ENCODE data around the gene PRKAR1A.

Gene PRKAR1A

GRCh38 chr17:68539548-68540467 lies 27.6 kb downstream of the PRKAR1A start:
- H3K27me3 ChIP-seq (ENCODE audit: control insufficient read depth in 5 of 5, insufficient read depth in 4 of 5, low read length in 5 of 5): peaks cover 0 to 4% (median 0%) of the 10 kb centered on the region in 5 donors
- H3K4me1 ChIP-seq (ENCODE audit: control insufficient read depth in 5 of 5, insufficient read depth in 5 of 5, low read length in 5 of 5): peaks cover 0 to 11% (median 7%) of the 10 kb centered on the region in 5 donors
- H3K4me3 ChIP-seq (ENCODE audit: low read depth in 1 of 5, low read length in 5 of 5): no peak overlapping the region
- H3K36me3 ChIP-seq (ENCODE audit: control insufficient read depth in 5 of 5, insufficient read depth in 5 of 5, low read length in 5 of 5): peaks cover 22 to 91% (median 63%) of the 10 kb centered on the region in 5 donors
- H3K9me3 ChIP-seq (ENCODE audit: control insufficient read depth in 5 of 5, low read length in 5 of 5): no peaks in the 10 kb centered on the region
- H3K27ac ChIP-seq (ENCODE audit: low read depth, low read length): no peak overlapping the region
- H3K9ac ChIP-seq (ENCODE audit: low read length in 5 of 5): no peak overlapping the region

GRCh38 chr17:68540981-68541380 lies 28.8 kb downstream of the PRKAR1A start:
- Histone ChIP-seq H3K27ac (ENCODE audit: low read depth, low read length) (no peak overlapping the region), H3K4me3 (ENCODE audit: low read depth in 1 of 5, low read length in 5 of 5) (no peak overlapping the region), H3K4me1 (ENCODE audit: control insufficient read depth in 5 of 5, insufficient read depth in 5 of 5, low read length in 5 of 5) (peaks cover 0 to 11% (median 7%) of the 10 kb centered on the region in 5 donors), H3K9me3 (ENCODE audit: control insufficient read depth in 5 of 5, low read length in 5 of 5) (no peaks in the 10 kb centered on the region), H3K9ac (ENCODE audit: low read length in 5 of 5) (no peak overlapping the region), H3K27me3 (ENCODE audit: control insufficient read depth in 5 of 5, insufficient read depth in 4 of 5, low read length in 5 of 5) (peaks cover 0 to 4% (median 0%) of the 10 kb centered on the region in 5 donors), H3K36me3 (ENCODE audit: control insufficient read depth in 5 of 5, insufficient read depth in 5 of 5, low read length in 5 of 5) (peaks cover 16 to 79% (median 58%) of the 10 kb centered on the region in 5 donors)

- Histone ChIP-seq H3K36me3 (ENCODE audit: control insufficient read depth in 5 of 5, insufficient read depth in 5 of 5, low read length in 5 of 5) (peaks cover 16 to 71% (median 50%) of the 10 kb centered on the region in 5 donors), H3K27ac (ENCODE audit: low read depth, low read length) (no peak overlapping the region)
Observed at GRCh38 chr17:68541816-68542215, 29.6 kb downstream of the PRKAR1A start.

GRCh38 chr17:68542698-68543463 lies 30.7 kb downstream of the PRKAR1A start:
- Histone ChIP-seq H3K27ac (ENCODE audit: low read depth, low read length) (no peak overlapping the region), H3K9ac (ENCODE audit: low read length in 5 of 5) (no peak overlapping the region), H3K27me3 (ENCODE audit: control insufficient read depth in 5 of 5, insufficient read depth in 4 of 5, low read length in 5 of 5) (peaks cover 0 to 4% (median 0%) of the 10 kb centered on the region in 5 donors), H3K4me1 (ENCODE audit: control insufficient read depth in 5 of 5, insufficient read depth in 5 of 5, low read length in 5 of 5) (peaks cover 0 to 5% (median 0%) of the 10 kb centered on the region in 5 donors), H3K36me3 (ENCODE audit: control insufficient read depth in 5 of 5, insufficient read depth in 5 of 5, low read length in 5 of 5) (peaks cover 13 to 60% (median 40%) of the 10 kb centered on the region in 5 donors), H3K9me3 (ENCODE audit: control insufficient read depth in 5 of 5, low read length in 5 of 5) (peaks cover 0 to 3% (median 0%) of the 10 kb centered on the region in 5 donors), H3K4me3 (ENCODE audit: low read depth in 1 of 5, low read length in 5 of 5) (no peak overlapping the region)

More at GRCh38 chr17:68541816-68542215, 29.6 kb downstream of the PRKAR1A start:
- H3K9ac ChIP-seq (ENCODE audit: low read length in 5 of 5): peak overlapping the region in 1 of 5 donors; percentile 39
- H3K27me3 ChIP-seq (ENCODE audit: control insufficient read depth in 5 of 5, insufficient read depth in 4 of 5, low read length in 5 of 5): peaks cover 0 to 4% (median 0%) of the 10 kb centered on the region in 5 donors
- H3K4me1 ChIP-seq (ENCODE audit: control insufficient read depth in 5 of 5, insufficient read depth in 5 of 5, low read length in 5 of 5): peaks cover 0 to 11% (median 7%) of the 10 kb centered on the region in 5 donors
- no peaks in the 10 kb centered on the region for H3K9me3 ChIP-seq (ENCODE audit: control insufficient read depth in 5 of 5, low read length in 5 of 5)
- no peak overlapping the region for H3K4me3 ChIP-seq (ENCODE audit: low read depth in 1 of 5, low read length in 5 of 5)

- Histone ChIP-seq H3K9ac (ENCODE audit: low read length in 5 of 5) (no peak overlapping the region), H3K27me3 (ENCODE audit: control insufficient read depth in 5 of 5, insufficient read depth in 4 of 5, low read length in 5 of 5) (peaks cover 0 to 4% (median 0%) of the 10 kb centered on the region in 5 donors), H3K27ac (ENCODE audit: low read depth, low read length) (no peak overlapping the region), H3K4me1 (ENCODE audit: control insufficient read depth in 5 of 5, insufficient read depth in 5 of 5, low read length in 5 of 5) (peaks cover 0 to 5% (median 0%) of the 10 kb centered on the region in 5 donors), H3K4me3 (ENCODE audit: low read depth in 1 of 5, low read length in 5 of 5) (no peak overlapping the region), H3K36me3 (ENCODE audit: control insufficient read depth in 5 of 5, insufficient read depth in 5 of 5, low read length in 5 of 5) (peaks cover 0 to 46% (median 31%) of the 10 kb centered on the region in 5 donors), H3K9me3 (ENCODE audit: control insufficient read depth in 5 of 5, low read length in 5 of 5) (peaks cover 0 to 3% (median 0%) of the 10 kb centered on the region in 5 donors)
Observed at GRCh38 chr17:68544111-68544915, 32.1 kb downstream of the PRKAR1A start.

GRCh38 chr17:68556551-68556950 lies 44.3 kb downstream of the PRKAR1A start:
- Histone ChIP-seq H3K27ac (ENCODE audit: low read depth, low read length) (no peak overlapping the region), H3K4me3 (ENCODE audit: low read depth in 1 of 5, low read length in 5 of 5) (no peak overlapping the region), H3K4me1 (ENCODE audit: control insufficient read depth in 5 of 5, insufficient read depth in 5 of 5, low read length in 5 of 5) (no peaks in the 10 kb centered on the region), H3K9me3 (ENCODE audit: control insufficient read depth in 5 of 5, low read length in 5 of 5) (no peaks in the 10 kb centered on the region), H3K36me3 (ENCODE audit: control insufficient read depth in 5 of 5, insufficient read depth in 5 of 5, low read length in 5 of 5) (peaks cover 0 to 14% (median 5%) of the 10 kb centered on the region in 5 donors), H3K27me3 (ENCODE audit: control insufficient read depth in 5 of 5, insufficient read depth in 4 of 5, low read length in 5 of 5) (no peaks in the 10 kb centered on the region), H3K9ac (ENCODE audit: low read length in 5 of 5) (no peak overlapping the region)

- peaks cover 0 to 6% (median 0%) of the 10 kb centered on the region in 5 donors for H3K4me1 ChIP-seq (ENCODE audit: control insufficient read depth in 5 of 5, insufficient read depth in 5 of 5, low read length in 5 of 5)
- no peak overlapping the region for H3K9ac ChIP-seq (ENCODE audit: low read length in 5 of 5)
- H3K4me3 ChIP-seq (ENCODE audit: low read depth in 1 of 5, low read length in 5 of 5): no peak overlapping the region
- no peak overlapping the region for H3K27ac ChIP-seq (ENCODE audit: low read depth, low read length)
- no peaks in the 10 kb centered on the region for H3K9me3 ChIP-seq (ENCODE audit: control insufficient read depth in 5 of 5, low read length in 5 of 5)
- no peaks in the 10 kb centered on the region for H3K27me3 ChIP-seq (ENCODE audit: control insufficient read depth in 5 of 5, insufficient read depth in 4 of 5, low read length in 5 of 5)
- peaks cover 0 to 13% (median 5%) of the 10 kb centered on the region in 5 donors for H3K36me3 ChIP-seq (ENCODE audit: control insufficient read depth in 5 of 5, insufficient read depth in 5 of 5, low read length in 5 of 5)
Observed at GRCh38 chr17:68559316-68559715, 47.1 kb downstream of the PRKAR1A start.

GRCh38 chr17:68560966-68561720 lies 48.9 kb downstream of the PRKAR1A start:
- H3K36me3 ChIP-seq (ENCODE audit: control insufficient read depth in 5 of 5, insufficient read depth in 5 of 5, low read length in 5 of 5): no peaks in the 10 kb centered on the region
- no peak overlapping the region for H3K4me3 ChIP-seq (ENCODE audit: low read depth in 1 of 5, low read length in 5 of 5)
- no peaks in the 10 kb centered on the region for H3K27me3 ChIP-seq (ENCODE audit: control insufficient read depth in 5 of 5, insufficient read depth in 4 of 5, low read length in 5 of 5)
- no peaks in the 10 kb centered on the region for H3K9me3 ChIP-seq (ENCODE audit: control insufficient read depth in 5 of 5, low read length in 5 of 5)
- H3K9ac ChIP-seq (ENCODE audit: low read length in 5 of 5): no peak overlapping the region
- peaks cover 0 to 8% (median 0%) of the 10 kb centered on the region in 5 donors for H3K4me1 ChIP-seq (ENCODE audit: control insufficient read depth in 5 of 5, insufficient read depth in 5 of 5, low read length in 5 of 5)
- no peak overlapping the region for H3K27ac ChIP-seq (ENCODE audit: low read depth, low read length)

- H3K9ac ChIP-seq (ENCODE audit: low read length in 5 of 5): no peak overlapping the region
- H3K36me3 ChIP-seq (ENCODE audit: control insufficient read depth in 5 of 5, insufficient read depth in 5 of 5, low read length in 5 of 5): no peaks in the 10 kb centered on the region
- H3K27ac ChIP-seq (ENCODE audit: low read depth, low read length): no peak overlapping the region
- H3K9me3 ChIP-seq (ENCODE audit: control insufficient read depth in 5 of 5, low read length in 5 of 5): no peaks in the 10 kb centered on the region
- peaks cover 0 to 20% (median 4%) of the 10 kb centered on the region in 5 donors for H3K4me1 ChIP-seq (ENCODE audit: control insufficient read depth in 5 of 5, insufficient read depth in 5 of 5, low read length in 5 of 5)
- no peaks in the 10 kb centered on the region for H3K27me3 ChIP-seq (ENCODE audit: control insufficient read depth in 5 of 5, insufficient read depth in 4 of 5, low read length in 5 of 5)
- no peak overlapping the region for H3K4me3 ChIP-seq (ENCODE audit: low read depth in 1 of 5, low read length in 5 of 5)
Observed at GRCh38 chr17:68562736-68563135, 50.5 kb downstream of the PRKAR1A start.
